Fibroblast of upper back skin (primary cell): ENCODE data around the gene CD48.
"Not testable (repeated sequence)": the region's sequence is repeated elsewhere in the genome, so short reads cannot be mapped to it uniquely, and the experiment has no call there.

ENCODE experiments used
- DNase-seq: peaks from one replicate; pipeline ENCODE4 v3.0.0-alpha.2; 2013

The CD48 gene

GRCh38 chr1:160741092-160741501 lies 29.5 kb upstream of the CD48 start:
- no peak for DNase-seq

DNA sequence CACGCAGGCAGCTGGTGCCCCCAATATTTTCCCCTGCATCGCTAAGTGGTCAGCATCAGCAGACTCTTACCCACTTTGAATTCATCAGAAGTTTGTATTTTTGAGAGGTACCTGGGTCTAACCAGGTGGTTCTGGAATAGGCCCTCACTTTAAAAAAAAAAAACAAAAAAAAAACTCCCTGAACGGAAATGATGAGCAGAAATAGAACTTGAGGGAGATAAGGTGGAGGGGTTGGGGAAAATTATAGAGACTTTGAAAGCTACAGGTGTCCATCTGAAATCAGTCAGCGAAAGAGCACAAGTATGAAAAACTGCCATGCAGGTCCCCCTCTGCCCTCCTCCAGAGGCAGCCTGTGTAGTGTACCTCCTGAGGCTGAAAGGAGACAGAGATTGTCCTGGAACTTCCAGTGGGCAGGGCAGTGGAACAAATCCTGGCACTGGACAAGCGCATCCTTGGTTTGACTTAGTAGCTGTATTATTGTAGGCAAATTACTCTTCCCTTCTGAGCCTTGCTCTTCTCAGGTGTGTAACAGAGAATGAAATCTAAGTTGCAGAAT lies 28.6 kb upstream of the CD48 start:
- no peak for DNase-seq

DNA sequence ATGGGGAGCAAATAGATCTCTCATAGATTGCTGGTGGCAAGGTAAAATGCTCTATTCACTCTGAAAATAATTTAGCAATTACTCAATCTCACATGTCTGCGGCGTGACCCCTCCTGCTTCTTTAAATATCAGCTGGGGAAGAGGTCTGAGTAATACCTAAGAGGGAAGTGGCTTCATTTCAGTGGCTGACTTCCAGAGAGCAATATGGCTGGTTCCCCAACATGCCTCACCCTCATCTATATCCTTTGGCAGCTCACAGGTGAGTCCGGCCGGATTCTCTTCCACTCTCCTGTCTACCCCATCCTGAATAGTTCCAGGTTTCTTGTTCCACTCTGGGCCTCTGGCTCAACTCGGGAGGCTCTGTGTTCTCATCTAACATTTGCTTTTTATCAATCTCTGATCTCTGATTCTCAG lies 27.5 kb upstream of the CD48 start, which contains the start of gene SLAMF7:
Gene SLAMF7 (plus strand): TSS at position 150 of the 414 bp plus-strand sequence. CDS start 55 bp downstream, at position 205.
- DNase-seq: no peak

DNA sequence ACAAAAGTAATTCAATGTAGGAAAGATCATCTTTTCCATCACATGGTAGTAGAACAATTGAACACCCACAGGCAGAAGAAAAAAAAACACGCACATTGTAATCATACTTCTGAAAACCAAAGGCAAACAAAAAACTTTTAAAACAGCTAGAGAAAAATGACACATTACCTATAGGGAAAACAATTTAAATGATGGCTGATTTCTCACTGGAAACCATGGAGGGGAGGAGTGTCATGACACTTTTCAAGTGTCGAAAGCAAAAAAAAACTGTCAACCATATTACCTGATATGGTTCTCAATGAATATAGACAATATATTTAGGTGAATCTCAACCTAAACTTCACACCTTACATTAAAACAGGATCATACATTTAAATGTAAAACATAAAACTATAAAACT lies 26.6 kb upstream of the CD48 start:
- no peak for DNase-seq

DNA sequence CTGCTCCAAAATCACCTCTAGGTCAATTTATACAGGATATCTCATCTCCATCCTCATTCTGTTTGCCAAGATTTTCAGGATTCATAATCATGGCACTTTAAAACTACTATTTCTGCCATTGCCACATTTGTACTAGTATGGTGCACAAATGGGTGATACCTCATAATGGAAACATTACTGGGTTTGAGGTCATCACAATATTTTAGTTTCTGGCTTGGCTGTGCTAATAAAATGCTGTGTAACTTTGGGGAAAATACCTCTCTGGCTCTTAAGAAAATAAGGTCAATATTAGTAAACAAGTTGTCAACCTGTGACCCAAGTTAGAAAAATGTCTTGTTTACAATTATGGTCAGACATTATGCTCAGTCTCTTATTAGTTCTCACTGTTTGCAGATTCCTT lies 22.7 kb upstream of the CD48 start:
- DNase-seq: no peak

DNA sequence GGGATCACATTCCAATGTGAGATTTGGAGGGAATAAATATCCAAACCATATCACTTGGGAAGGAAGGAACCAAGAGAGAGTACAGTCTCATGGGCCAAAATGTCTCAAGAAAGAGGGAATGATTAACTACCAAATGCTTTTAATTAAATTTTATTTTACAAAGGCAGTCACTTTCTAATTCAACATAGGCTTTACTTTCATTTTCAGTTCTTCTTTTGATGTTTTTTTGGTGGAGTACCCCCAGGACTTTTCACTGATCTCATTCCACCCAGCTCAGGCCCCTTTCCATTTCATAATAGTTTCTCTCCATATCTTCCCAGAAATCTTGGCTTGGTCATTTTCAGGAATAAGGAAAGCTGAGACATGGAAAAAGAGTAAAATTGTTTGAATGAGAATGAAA lies 22.3 kb upstream of the CD48 start:
- DNase-seq: no peak

- no peak for DNase-seq
These were observed 20.4 kb upstream of the CD48 start for GRCh38 chr1:160731990-160732389.

- DNase-seq: not testable (repeated sequence)
These were observed 19.9 kb upstream of the CD48 start for GRCh38 chr1:160731564-160731963.

GRCh38 chr1:160727316-160727640 lies 15.7 kb upstream of the CD48 start:
- no peak for DNase-seq

DNA sequence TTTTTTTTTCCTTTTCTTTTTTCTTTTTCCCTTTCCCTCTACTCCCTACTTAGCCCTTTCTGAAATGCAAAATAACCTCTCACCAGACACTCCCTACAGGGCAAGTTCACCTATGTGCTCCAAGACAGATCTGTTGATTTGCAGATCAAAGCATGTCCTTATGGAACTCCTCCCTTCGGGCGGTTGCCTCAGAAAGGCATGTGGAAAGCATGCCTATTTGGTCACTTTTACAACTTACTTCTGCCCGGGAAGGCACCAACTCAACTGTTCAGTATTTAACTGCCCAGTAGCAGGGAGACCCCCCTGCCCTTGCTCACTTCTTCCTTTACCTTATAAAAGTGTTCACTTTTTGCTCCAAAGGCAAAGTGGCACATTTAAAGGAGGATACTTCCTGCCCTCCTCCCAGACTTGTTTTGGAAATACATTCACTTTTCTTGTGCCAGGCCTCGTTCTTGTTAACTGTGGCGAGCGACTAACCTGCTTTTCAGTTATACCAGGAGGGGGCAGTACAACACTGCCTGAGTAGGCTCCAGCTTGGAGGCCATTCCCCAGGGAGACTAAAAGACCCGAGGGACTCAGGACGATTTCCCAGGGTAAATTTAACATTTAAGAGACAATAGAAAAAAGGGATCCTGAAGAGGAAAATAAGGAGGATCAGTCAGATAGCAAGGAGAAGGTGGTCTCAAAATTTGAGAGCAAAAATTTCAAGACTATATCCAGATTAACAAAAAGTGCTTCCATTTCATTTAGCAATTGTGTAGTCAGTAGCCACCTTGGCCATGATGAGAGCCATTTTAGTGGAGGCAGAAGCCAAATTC lies 15.1 kb upstream of the CD48 start:
- peak; percentile 51 for DNase-seq

GRCh38 chr1:160726114-160726497 lies 14.5 kb upstream of the CD48 start:
- no peak for DNase-seq

GRCh38 chr1:160724465-160725242 lies 13.0 kb upstream of the CD48 start:
- no peak for DNase-seq

DNA sequence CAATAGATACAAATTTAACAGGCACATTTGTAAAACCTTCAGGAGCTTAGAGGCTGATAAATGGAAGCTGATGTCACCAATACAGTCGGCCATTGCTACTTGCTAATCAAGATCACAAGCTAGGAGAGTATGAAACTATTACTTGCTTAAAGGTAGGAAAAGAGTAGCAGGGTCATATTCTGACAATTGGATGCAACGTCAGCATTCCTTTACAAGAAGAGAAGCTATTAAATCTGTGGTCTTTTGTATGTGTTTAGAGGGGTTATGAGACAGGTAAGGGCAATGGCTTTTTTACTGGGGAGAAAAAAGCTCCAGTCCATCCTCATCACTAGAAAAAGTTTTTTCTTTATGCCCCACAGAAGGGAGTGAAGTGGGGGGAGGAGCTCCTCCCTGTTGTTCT lies 11.7 kb upstream of the CD48 start:
- no peak for DNase-seq

- no peak for DNase-seq
These were observed 11.1 kb upstream of the CD48 start for GRCh38 chr1:160722726-160723125.

- DNase-seq: no peak
These were observed 9.9 kb upstream of the CD48 start for GRCh38 chr1:160721473-160721872.

DNA sequence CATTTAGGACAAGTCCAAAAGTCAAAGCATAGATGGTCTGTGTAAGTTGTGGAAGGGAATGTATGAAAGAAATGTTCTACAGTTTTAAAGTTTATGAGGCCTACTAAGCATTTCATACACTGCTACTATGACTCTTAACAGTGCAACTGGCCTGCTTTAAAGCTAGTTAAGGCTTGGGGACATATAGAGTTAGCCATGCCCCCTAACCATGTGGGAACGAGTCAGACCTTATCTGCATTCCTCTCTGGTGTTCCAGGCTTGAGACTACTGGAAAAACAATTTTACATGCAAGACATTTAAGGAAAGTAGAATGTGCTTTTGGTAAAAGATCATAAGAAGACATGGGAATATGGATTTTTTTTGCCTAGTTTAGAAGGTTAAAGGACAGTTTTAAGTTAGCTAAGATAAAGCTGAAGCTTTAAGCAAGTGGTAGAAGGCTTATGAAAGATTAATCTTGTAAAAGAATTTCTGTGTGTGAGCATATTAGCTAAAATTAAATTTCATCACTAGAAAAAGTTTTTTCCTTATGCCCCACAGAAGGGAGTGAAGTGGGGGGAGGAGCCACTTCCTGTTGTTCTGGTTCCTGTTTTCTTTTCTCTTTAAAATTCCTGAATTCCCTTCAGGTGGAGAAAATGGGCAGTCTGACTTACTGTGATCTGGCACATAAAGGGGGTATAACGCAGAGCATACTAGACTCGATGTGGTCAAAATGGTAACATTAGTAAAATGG lies 8.9 kb upstream of the CD48 start:
- DNase-seq: peak; percentile 9

GRCh38 chr1:160718210-160718609 lies 6.6 kb upstream of the CD48 start:
- DNase-seq: no peak

- DNase-seq: no peak
These were observed 5.7 kb upstream of the CD48 start for GRCh38 chr1:160717306-160717705.

- no peak for DNase-seq
These were observed 4.4 kb upstream of the CD48 start for GRCh38 chr1:160716013-160716412.

DNA sequence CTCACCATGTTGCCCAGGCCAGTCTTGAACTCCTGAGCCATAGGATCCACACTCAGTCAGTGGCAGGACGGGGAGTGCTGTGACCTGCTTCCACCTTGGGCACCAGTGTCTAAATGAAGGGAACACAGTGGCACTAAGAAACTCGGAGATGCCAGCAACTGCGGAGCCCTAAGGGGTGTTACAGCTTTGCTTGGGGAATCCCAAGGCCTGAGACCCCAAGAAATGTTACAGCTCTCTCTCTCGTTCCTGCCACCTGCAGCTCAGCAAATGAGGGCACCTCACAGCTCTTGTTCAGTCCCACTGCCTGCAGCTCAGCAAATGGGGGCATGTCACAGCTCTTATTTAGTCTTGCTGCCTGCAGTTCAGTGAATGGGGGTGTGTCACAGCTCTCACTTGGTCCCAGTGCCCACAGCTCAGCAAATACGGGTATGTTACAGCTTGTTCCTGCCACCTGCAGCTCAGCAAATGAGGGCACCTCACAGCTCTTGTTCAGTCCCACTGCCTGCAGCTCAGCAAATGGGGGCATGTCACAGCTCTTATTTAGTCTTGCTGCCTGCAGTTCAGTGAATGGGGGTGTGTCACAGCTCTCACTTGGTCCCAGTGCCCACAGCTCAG lies 2.5 kb upstream of the CD48 start:
- not testable (repeated sequence) for DNase-seq

DNA sequence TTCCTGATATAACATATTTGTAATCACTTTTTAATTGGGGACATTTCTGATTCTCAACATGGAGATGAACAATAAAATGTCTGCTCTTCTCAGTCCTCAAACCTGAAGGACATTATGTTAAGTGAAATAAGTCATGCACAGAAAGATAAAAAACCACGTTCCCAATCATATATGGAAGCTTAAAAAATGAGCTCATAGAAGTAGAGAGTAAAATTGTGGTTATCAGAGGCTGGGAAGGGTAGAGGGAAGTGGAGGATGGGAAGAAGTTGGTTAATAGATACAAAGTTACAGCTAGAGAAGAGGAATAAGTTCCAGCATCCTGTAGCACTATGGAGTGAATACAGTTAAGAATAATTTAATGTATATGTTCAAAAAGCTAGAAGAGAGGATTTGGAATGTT lies 1.5 kb upstream of the CD48 start:
- DNase-seq: no peak

DNA sequence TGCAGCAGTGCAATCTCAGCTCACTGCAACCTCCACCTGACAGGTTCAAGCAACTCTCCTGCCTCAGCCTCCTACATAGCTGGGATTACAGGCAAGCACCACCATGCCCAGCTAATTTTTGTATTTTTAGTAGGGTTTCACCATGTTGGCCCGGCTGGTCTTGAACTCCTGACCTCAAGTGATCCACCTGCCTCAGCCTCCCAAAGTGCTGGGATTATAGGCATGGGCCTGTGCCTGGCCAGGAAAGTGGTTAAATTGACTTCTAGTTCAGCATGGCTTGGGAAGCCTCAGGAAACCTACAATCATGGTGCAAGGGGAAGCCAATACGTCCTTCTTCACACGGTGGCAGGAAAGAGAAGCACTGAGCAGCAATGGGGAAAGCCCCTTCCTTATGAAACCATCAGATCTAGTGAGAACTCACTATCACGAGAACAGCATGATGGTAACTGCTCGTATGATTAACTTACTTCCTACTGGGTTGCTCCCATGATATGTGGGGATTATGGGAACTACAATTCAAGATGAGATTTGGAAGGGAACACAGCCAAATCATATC lies 981 bp upstream of the CD48 start:
- DNase-seq: not testable (repeated sequence)

DNA sequence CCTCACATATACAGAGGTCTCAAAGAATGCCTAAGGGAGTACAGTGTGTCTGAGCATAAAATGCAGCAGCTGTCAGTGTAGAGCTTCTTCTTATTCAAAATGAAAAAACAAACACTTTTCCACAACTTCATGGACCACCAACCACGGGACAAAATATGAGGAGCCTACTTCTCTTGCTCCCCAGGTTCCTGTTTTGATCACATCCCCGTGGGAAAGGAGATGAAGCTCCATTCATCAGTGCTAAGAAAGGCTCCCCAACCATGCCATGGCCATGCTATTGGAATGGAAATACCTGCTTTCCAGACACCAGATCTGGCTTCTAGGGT lies 383 bp downstream of the CD48 start:
- DNase-seq: no peak
